ENCODE results near the gene NGEF. TPM values are rescaled to one million over a fixed set of nuclear protein-coding genes. Genes with fewer than 3 reads are reported as not detected.

NGEF gene
- total and polyA plus RNA-seq, 8 donors = 2.6 to 30.9 (median 5.9) TPM

GRCh38 chr2:233036162-233036838 is 23.2 kb upstream of the NGEF start:
- WGBS, 5 donors = 86 to 92% (median 89%) methylated on average over 12 of the region's 12 CpGs
- intact Hi-C loops (cut with DNase I; ENCODE audit: low total_unique reads) = no loop called here
- Histone ChIP-seq H3K27me3 (peaks cover 0 to 10% (median 0%) of the 10 kb centered on the region in 3 donors), H3K4me3 (no peak overlapping the region), H3K4me1 (no peaks in the 10 kb centered on the region), H3K27ac (no peak overlapping the region), H3K9me3 (no peaks in the 10 kb centered on the region), H3K36me3 (no peaks in the 10 kb centered on the region)
- TF ChIP-seq, protein P1, sequence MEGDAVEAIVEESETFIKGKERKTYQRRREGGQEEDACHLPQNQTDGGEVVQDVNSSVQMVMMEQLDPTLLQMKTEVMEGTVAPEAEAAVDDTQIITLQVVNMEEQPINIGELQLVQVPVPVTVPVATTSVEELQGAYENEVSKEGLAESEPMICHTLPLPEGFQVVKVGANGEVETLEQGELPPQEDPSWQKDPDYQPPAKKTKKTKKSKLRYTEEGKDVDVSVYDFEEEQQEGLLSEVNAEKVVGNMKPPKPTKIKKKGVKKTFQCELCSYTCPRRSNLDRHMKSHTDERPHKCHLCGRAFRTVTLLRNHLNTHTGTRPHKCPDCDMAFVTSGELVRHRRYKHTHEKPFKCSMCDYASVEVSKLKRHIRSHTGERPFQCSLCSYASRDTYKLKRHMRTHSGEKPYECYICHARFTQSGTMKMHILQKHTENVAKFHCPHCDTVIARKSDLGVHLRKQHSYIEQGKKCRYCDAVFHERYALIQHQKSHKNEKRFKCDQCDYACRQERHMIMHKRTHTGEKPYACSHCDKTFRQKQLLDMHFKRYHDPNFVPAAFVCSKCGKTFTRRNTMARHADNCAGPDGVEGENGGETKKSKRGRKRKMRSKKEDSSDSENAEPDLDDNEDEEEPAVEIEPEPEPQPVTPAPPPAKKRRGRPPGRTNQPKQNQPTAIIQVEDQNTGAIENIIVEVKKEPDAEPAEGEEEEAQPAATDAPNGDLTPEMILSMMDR (IDR thresholded peaks at IDR 0.05) = no peak
- TF ChIP-seq POLR2A (IDR thresholded peaks at IDR 0.05) = no peak
- no peak for TF ChIP-seq POLR2AphosphoS5 (IDR thresholded peaks at IDR 0.05)
- TF ChIP-seq EP300 (IDR thresholded peaks at IDR 0.05) = no peak
- no peak for DNase-seq

DNA sequence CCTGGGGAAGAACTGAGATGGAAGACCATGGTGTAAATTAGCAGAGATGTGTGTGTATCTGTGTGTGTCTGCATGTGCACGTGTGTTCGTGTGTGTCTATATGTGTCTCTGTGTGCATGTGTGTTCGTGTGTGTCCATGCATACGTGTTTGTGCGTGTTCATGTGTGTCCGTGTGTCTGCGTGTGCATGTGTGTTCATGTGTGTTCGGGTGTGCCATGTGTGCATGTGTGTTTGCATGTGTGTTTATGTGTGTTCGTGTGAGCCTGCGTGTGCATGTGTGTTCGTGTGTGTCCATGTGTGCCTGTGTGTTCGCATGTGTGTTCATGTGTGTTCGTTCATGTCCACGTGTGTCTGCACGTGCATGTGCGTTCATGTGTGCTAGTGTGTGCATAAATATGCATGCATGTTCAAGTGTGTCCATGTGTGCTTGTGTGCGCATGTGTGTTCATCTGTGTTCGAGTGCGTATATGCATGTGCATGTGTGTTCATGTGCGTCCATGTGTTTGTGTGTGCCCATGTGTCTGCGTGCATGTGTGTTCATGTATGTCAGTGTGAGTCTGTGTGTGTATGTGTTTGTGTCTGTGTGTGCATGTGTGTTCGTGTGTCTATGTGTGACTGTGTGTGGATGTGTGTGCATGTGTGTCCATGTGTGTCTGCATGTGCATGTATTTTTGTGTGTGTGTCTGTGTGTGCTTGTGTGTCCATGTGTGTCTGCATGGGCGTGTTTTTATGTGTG is 22.5 kb upstream of the NGEF start:
- no peak for DNase-seq
- Histone ChIP-seq H3K4me1 (no peaks in the 10 kb centered on the region), H3K27ac (no peak overlapping the region), H3K27me3 (peaks cover 0 to 5% (median 0%) of the 10 kb centered on the region in 3 donors), H3K4me3 (no peak overlapping the region), H3K36me3 (no peaks in the 10 kb centered on the region), H3K9me3 (no peaks in the 10 kb centered on the region)
- WGBS, 5 donors = 88 to 97% (median 95%) methylated on average over 23 of the region's 23 CpGs
- intact Hi-C loops (cut with DNase I; ENCODE audit: low total_unique reads) = no loop called here
- TF ChIP-seq, protein P1 (IDR thresholded peaks at IDR 0.05) = no peak

GRCh38 chr2:233034091-233034882 is 21.2 kb upstream of the NGEF start:
- Histone ChIP-seq H3K4me3 (no peak overlapping the region), H3K27ac (no peak overlapping the region), H3K36me3 (no peaks in the 10 kb centered on the region), H3K9me3 (no peaks in the 10 kb centered on the region), H3K4me1 (no peaks in the 10 kb centered on the region), H3K27me3 (no peaks in the 10 kb centered on the region)
- TF ChIP-seq EP300 (IDR thresholded peaks at IDR 0.05) (no peak), POLR2A (IDR thresholded peaks at IDR 0.05) (no peak), POLR2AphosphoS5 (IDR thresholded peaks at IDR 0.05) (no peak)
- TF ChIP-seq, protein P1 (IDR thresholded peaks at IDR 0.05) = no peak
- DNase-seq = no peak
- intact Hi-C loops (cut with DNase I; ENCODE audit: low total_unique reads) = no loop called here
- WGBS, 5 donors = 92 to 98% (median 93%) methylated on average over 17 to 37 of the region's 37 CpGs

GRCh38 chr2:233033672-233034071 is 20.6 kb upstream of the NGEF start:
- H3K4me1 ChIP-seq = no peaks in the 10 kb centered on the region
- no peaks in the 10 kb centered on the region for H3K9me3 ChIP-seq
- no peak for DNase-seq
- 64 to 83% (median 77%) methylated on average over 9 of the region's 9 CpGs for WGBS, 5 donors
- no peaks in the 10 kb centered on the region for H3K27me3 ChIP-seq
- no peak overlapping the region for H3K4me3 ChIP-seq
- intact Hi-C loops (cut with DNase I; ENCODE audit: low total_unique reads) = no loop called here
- H3K36me3 ChIP-seq = no peaks in the 10 kb centered on the region
- TF ChIP-seq EP300 (IDR thresholded peaks at IDR 0.05) (no peak), POLR2AphosphoS5 (IDR thresholded peaks at IDR 0.05) (no peak), POLR2A (IDR thresholded peaks at IDR 0.05) (no peak)
- TF ChIP-seq, protein P1 (IDR thresholded peaks at IDR 0.05) = no peak
- no peak overlapping the region for H3K27ac ChIP-seq
